Upper lobe of right lung (tissue), 1 donor: Measurements from ENCODE around the gene STAT5B. TPM values are rescaled to one million over a fixed set of nuclear protein-coding genes. Genes with fewer than 3 reads are reported as not detected.
"Not testable (repeated sequence)": the region's sequence is repeated elsewhere in the genome, so short reads cannot be mapped to it uniquely, and the experiment has no call there.

Source experiments
- ATAC-seq: fragments of 200-7000 bp; cut with Tn5 transposase; one replicate; pipeline ENCODE4 v1.9.1; 2020; ENCODE audit warnings: mild to moderate bottlenecking, moderate library complexity
- DNase-seq: peaks from one replicate; pipeline ENCODE4 v3.0.0-alpha.2; 2020
- H3K27ac ChIP-seq: fragments of 200-600 bp; one replicate; pipeline ENCODE4 v1.8.0; 2022
- H3K27me3 ChIP-seq: fragments of 200-600 bp; one replicate; pipeline ENCODE4 v1.8.0; 2022; ENCODE audit warnings: mild to moderate bottlenecking
- H3K36me3 ChIP-seq: fragments of 200-600 bp; one replicate; pipeline ENCODE4 v1.8.0; 2022
- H3K4me1 ChIP-seq: fragments of 200-600 bp; one replicate; pipeline ENCODE4 v1.8.0; 2022
- H3K4me3 ChIP-seq: fragments of 200-600 bp; one replicate; pipeline ENCODE4 v1.8.0; 2022; ENCODE audit warnings: mild to moderate bottlenecking
- H3K9me3 ChIP-seq: fragments of 200-600 bp; one replicate; pipeline ENCODE4 v1.8.0; 2022
- intact Hi-C: fragments of 100-400 bp; cut with DNase I; formaldehyde crosslinking; loops from one replicate; pipeline ENCODE4 v1.11.0; 2022
- total RNA-seq: library from RNA; stranded (reverse); fragmentation: NEBNext Ultra II Directional; extraction: Animal tissue kit (Norgen Biotek cat#: 25700); gene quantifications from one replicate; pipeline ENCODE4 v1.2.1, GENCODE V29; 2021
- TF ChIP-seq, protein P1 (sequence below): fragments of 200-600 bp; IDR thresholded peaks from one replicate; pipeline ENCODE4 v1.8.0; 2022; ENCODE audit warnings: antibody characterized with exemption
- donor health status: DM: no; HTN: yes; CAD: no; lungs with severe emphysema.

STAT5B gene
- total RNA-seq, 1 donor from 2014 or later = 71.0 TPM

DNA sequence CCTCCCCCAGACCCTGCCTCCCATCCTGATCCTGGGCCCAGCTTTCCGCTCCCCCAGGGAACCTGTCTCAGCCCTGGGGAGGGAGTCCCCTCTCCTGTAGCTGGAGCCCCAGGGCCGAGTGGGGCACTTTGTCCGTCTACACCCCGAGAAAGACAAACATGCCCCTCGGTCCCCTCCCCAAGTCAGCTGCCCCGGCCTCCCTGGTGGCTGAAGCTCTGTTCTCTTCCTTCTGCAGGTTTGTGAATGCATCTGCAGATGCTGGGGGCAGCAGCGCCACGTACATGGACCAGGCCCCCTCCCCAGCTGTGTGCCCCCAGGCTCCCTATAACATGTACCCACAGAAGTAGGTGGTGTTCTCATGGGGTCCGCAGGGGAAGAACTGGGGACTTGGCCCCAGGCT is 33.0 kb upstream of the STAT5B start:
- Histone ChIP-seq H3K4me1 (peaks cover 24% of the 10 kb centered on the region), H3K9me3 (no peaks in the 10 kb centered on the region), H3K27ac (no peak overlapping the region), H3K4me3 (no peak overlapping the region), H3K36me3 (peaks cover 73% of the 10 kb centered on the region), H3K27me3 (no peaks in the 10 kb centered on the region)
- ATAC-seq (no peak), DNase-seq (no peak)
- intact Hi-C loops = loop anchor here (10.0 kb wide), 1 partner anchor 206 kb away; no protein-coding TSS in a partner anchor
- TF ChIP-seq, protein P1, sequence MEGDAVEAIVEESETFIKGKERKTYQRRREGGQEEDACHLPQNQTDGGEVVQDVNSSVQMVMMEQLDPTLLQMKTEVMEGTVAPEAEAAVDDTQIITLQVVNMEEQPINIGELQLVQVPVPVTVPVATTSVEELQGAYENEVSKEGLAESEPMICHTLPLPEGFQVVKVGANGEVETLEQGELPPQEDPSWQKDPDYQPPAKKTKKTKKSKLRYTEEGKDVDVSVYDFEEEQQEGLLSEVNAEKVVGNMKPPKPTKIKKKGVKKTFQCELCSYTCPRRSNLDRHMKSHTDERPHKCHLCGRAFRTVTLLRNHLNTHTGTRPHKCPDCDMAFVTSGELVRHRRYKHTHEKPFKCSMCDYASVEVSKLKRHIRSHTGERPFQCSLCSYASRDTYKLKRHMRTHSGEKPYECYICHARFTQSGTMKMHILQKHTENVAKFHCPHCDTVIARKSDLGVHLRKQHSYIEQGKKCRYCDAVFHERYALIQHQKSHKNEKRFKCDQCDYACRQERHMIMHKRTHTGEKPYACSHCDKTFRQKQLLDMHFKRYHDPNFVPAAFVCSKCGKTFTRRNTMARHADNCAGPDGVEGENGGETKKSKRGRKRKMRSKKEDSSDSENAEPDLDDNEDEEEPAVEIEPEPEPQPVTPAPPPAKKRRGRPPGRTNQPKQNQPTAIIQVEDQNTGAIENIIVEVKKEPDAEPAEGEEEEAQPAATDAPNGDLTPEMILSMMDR = no peak

GRCh38 chr17:42308446-42308845 is 32.3 kb upstream of the STAT5B start:
- no peak overlapping the region for H3K4me3 ChIP-seq
- DNase-seq (no peak), ATAC-seq (no peak)
- peaks cover 69% of the 10 kb centered on the region for H3K36me3 ChIP-seq
- no peaks in the 10 kb centered on the region for H3K9me3 ChIP-seq
- H3K27ac ChIP-seq = no peak overlapping the region
- intact Hi-C loops = loop anchor here (10.0 kb wide), 1 partner anchor 206 kb away; no protein-coding TSS in a partner anchor
- TF ChIP-seq, protein P1 = no peak
- H3K27me3 ChIP-seq = no peaks in the 10 kb centered on the region
- H3K4me1 ChIP-seq = peaks cover 24% of the 10 kb centered on the region

- Histone ChIP-seq H3K9me3 (no peaks in the 10 kb centered on the region), H3K4me3 (no peak overlapping the region), H3K27ac (no peak overlapping the region), H3K27me3 (no peaks in the 10 kb centered on the region), H3K36me3 (peaks cover 76% of the 10 kb centered on the region), H3K4me1 (peaks cover 18% of the 10 kb centered on the region)
- ATAC-seq (no peak), DNase-seq (no peak)
- TF ChIP-seq, protein P1 = no peak
- intact Hi-C loops = loop anchor here (10.0 kb wide), 1 partner anchor 207 kb away; no protein-coding TSS in a partner anchor
Observed at GRCh38 chr17:42307362-42307927, 31.3 kb upstream of the STAT5B start.

DNA sequence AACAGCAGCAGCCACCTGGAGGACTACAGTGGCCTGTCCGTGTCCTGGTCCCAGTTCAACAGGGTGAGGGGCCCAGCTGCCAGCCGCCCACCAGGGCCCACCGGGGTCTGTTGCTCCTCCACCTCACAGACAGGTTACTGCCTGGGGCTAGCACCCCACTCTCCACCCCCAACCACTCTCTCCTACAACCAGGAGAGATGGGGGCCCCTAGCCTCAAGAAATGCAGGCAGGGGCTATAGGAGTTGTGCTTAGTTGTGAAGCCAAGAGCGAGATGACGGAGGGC is 30.1 kb upstream of the STAT5B start:
- TF ChIP-seq, protein P1 = no peak
- Histone ChIP-seq H3K27ac (no peak overlapping the region), H3K4me1 (peaks cover 7% of the 10 kb centered on the region), H3K27me3 (no peaks in the 10 kb centered on the region), H3K36me3 (peaks cover 87% of the 10 kb centered on the region), H3K9me3 (no peaks in the 10 kb centered on the region), H3K4me3 (no peak overlapping the region)
- intact Hi-C loops = loop anchor here (10.0 kb wide), 1 partner anchor 208 kb away; no protein-coding TSS in a partner anchor
- DNase-seq (no peak), ATAC-seq (no peak)

GRCh38 chr17:42305543-42306384 is 29.6 kb upstream of the STAT5B start:
- TF ChIP-seq, protein P1 = no peak
- no peak for DNase-seq
- Histone ChIP-seq H3K4me1 (peaks cover under 1% of the 10 kb centered on the region), H3K27ac (no peak overlapping the region), H3K9me3 (no peaks in the 10 kb centered on the region), H3K4me3 (no peak overlapping the region), H3K36me3 (peaks cover 91% of the 10 kb centered on the region), H3K27me3 (no peaks in the 10 kb centered on the region)
- intact Hi-C loops = loop anchor here (10.0 kb wide), 1 partner anchor 209 kb away; no protein-coding TSS in a partner anchor
- no peak for ATAC-seq

DNA sequence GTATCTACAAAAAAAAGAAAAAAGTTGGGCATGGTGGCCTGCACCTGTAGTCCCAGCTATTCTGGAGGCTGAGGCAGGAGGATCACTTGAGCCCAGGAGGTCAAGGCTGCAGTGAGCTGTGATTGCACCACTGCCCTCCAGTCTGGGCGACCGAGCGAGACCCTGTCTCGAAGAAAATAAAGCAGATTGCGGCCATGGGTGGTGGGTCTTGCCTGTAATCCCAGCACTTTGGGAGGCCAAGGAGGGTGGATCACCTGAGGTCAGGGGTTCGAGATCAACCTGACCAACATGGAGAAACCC is 28.8 kb upstream of the STAT5B start:
- ATAC-seq, H3K9me3 ChIP-seq, H3K27me3 ChIP-seq, H3K27ac ChIP-seq, DNase-seq, H3K4me1 ChIP-seq, H3K4me3 ChIP-seq: not testable (repeated sequence)
- intact Hi-C loops = loop anchor here (10.0 kb wide), 1 partner anchor 210 kb away; no protein-coding TSS in a partner anchor
- H3K36me3 ChIP-seq = peaks cover 85% of the 10 kb centered on the region
